GM18951 (cell line): ENCODE results near the gene DNAH17.

Source experiments
- POLR2A ChIP-seq: IDR thresholded peaks from 4 replicates; pipeline ENCODE4 v1.6.1; 2011; ENCODE audit warnings: mild to moderate bottlenecking; ENCODE audit not compliant: insufficient read length, insufficient read depth; ENCODE audit errors: extremely low read depth
- in situ Hi-C: fragments of 300-500 bp; cut with MboI; formaldehyde crosslinking; loops from one replicate; pipeline ENCODE4 v1.12.0; 2022; ENCODE audit warnings: low sequenced_read_pairs, mixed read lengths, inconsistent platforms; ENCODE audit not compliant: unreplicated experiment

DNAH17 gene

DNA sequence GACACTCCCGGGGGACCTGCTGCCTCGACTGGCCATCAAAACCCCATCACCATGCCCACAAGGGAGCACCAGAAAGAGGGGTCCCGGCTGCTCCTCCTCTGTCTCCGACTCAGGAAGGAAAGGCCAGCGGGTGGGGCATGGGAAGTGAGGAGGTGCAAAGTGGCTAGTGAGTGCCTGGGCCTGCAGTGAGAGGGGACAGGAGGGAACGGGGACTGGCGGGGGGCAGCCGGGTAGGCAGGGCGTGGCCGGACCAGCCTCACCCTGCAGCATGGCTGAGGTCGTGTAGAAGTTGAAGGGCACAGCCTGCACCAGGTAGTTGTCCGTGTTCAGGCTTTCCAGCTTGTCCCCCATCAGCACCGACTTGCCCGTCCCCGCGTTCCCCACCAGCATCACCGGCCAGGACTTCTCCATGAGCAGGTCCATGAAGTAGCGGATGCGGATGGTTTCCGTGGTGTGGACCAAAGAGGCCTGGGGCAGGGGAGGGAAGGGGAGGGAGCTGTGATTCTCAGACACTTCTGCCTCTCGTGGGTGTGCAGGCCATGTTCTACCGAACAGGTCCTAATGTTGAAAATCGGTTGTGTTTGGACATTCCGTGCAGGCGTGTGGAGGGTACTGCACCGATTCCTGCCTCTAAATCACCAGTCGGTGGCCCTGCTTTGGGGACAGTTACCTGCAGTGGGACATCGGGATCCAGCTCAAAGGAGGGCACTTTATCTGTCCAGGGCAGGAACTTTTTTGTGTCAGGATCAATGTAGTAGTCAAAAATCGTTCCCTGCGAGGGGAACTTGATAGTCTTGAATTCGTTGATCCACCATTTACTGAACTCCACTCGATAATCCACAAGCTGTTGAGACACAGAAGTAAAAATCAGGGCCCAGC is 91.7 kb downstream of the DNAH17 start:
- in situ Hi-C loops = no loop called here
- no peak for TF ChIP-seq POLR2A

DNA sequence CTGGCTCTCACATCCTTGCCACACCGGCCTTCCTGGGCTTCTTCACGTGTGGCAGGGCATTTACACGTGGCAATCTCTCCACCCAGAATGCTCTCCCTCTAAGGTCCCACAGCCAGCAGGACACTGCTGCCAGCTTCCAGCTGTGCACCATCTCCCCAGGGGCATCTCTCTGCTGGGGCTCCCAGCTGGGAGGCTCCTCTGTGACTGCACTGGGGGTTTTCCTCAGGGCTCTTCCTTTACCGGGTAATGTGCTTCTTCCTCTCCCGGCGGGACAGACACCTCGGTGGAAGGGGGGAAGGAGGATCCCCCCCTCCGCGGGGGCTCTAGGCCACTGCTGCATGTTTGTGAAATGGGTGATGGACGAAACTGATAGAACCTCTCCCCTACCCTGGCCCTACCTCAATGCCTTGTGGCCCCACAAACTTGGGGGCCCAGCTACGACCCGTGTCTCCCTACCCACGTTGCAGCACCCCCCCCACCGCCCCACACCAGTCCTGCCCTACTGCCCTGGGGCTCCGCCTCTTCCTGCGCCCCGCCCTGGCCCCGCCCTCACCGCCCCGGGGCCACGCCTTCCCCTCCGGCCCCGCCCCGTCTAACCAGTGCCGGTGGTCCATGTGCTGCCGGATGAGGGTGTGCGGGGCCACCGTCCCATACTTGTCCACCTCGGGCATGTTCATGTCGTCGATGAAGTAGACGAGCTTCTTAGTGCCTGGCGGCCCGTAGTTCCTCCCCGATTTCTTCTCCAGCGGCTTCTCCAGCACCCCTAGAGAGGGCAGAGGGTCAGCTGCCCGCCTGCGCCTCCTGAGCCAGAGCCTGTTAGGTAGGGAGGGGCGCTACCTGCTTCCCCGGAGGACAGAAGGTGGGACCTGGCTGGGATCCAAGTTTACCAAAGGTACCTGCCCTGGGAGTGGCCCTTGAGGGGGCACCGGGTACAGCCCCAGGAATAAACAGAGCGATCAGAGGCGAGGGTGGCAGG is 92.6 kb downstream of the DNAH17 start:
- peak; percentile 57 for TF ChIP-seq POLR2A
- in situ Hi-C loops = no loop called here

DNA sequence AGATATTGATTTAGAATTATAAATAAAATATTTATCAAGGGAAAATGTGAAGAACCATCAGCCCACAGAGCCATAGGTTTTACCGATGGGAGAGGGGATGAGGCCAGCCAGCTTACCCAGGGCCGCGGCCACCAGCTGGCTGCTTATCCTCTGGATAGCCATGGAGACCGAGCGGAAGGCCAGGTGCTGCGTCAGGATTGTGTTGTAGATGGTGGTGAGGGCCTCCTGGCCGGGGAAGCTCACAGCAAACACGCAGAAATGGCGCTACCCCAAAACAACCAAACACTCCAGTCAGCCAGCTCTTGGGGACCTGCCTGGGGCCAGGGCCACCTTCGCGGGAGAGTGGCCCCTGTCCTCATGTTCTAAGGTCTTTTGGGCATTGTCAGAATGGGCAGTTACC is 97.8 kb downstream of the DNAH17 start:
- in situ Hi-C loops = no loop called here

DNA sequence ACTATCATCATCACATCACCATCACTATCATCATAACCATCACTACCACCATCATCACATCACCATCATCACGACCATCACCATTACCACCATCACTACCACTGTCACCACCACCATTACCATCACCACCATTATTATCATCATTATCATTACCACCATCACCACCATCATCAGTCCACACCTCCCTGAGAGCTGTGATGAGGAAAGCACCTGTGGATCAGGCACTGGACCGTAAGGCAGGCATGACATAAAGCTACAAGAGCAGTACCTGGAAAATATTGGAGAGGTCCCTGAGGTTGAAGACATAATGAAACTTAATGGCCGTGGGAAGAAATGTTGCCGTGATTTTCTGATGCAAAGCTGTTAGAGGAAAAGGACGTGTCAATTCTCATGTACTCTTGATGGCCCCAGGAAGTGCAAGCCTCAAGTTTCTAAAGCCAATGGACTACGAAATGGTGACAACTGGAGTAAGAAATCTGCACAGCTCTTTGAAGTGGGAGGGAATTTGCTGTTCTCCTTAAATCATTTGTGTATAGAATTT is 98.4 kb downstream of the DNAH17 start:
- TF ChIP-seq POLR2A = no peak
- in situ Hi-C loops = no loop called here

More for the DNA sequence above, 97.8 kb downstream of the DNAH17 start:
- TF ChIP-seq POLR2A = no peak

DNA sequence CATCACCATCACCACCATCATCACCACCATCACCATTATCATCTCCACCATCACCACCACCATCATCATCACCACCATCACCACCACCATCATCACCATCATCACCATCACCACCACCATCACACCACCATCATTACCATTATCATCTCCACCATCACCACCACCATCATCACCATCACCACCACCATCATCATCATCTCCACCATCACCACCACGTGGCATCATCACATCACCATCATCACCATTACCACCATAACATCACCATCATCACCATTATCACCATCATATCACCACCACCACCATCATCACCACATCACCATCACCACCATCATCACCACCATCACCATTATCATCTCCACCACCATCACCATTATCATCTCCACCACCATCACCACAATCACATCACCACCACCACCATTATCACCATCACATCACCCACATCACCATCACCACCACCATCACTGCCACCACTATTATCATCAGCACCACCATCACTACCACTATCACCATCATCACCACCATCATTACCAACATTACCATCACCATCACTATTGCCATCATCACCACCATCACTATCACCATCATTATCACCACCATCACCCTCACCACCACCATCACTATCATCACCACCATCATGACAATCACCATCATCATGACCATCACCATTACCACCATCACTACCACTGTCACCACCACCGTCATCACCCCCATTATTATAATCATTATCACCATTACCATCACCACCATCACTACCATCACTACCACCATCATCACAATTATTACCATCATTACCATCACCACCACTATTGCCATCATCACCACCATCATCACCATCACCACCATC is 99.1 kb downstream of the DNAH17 start:
- no peak for TF ChIP-seq POLR2A
- in situ Hi-C loops = no loop called here

DNA sequence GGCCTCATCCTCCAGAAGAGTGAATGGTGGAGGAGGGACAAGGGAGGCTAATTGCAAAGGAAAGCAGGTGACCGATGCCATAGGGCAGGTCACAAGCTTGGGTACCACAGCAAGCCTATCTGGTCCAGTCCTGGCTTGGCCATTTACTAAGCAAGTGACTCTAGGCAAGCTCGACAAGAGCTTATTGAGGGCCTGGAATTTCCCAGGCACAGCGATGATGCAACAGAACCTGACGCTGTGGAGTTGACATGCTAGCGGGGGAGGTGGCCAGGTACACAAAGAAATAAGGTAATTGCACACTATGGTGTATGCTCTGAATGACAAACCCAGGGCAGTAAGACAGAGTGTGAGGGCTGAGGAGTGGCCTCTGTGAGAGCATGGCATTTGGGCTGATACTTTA is 100.2 kb downstream of the DNAH17 start:
- in situ Hi-C loops = no loop called here
- no peak for TF ChIP-seq POLR2A

DNA sequence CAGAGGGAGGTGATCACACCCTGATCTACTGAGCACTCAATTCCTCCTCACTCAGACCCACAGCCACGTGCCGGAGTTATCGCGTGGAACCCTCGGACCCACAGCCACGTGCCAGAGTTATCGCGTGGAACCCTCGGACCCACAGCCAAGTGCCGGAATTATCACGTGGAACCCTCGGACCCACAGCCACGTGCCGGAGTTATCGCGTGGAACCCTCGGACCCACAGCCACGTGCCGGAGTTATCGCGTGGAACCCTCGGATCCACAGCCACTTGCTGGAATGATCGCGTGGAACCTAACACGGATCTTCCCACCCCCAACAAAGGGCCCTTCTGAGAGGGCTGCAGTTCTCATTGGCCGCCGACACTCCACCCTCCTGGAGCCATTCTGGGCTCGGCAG is 101.0 kb downstream of the DNAH17 start:
- no peak for TF ChIP-seq POLR2A
- in situ Hi-C loops = no loop called here

DNA sequence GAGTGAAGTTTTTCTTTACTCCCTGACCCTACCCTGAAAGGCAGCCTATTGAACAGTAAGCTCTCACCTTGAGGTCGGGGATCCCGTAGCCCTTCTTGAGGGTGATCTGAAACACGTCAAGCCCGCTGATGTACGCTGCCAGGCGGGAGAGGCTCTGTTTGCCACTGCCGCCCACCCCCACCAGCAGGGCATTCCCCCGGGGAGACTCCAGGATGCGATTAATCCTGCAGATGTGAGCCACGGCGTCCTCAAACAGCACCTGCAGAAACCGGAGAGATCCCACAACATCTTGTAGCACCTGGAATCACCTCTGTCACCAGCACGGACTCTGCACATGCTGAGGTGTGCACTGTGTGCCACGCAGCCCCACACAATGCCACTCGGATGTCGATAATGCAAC is 102.0 kb downstream of the DNAH17 start:
- in situ Hi-C loops = no loop called here

DNA sequence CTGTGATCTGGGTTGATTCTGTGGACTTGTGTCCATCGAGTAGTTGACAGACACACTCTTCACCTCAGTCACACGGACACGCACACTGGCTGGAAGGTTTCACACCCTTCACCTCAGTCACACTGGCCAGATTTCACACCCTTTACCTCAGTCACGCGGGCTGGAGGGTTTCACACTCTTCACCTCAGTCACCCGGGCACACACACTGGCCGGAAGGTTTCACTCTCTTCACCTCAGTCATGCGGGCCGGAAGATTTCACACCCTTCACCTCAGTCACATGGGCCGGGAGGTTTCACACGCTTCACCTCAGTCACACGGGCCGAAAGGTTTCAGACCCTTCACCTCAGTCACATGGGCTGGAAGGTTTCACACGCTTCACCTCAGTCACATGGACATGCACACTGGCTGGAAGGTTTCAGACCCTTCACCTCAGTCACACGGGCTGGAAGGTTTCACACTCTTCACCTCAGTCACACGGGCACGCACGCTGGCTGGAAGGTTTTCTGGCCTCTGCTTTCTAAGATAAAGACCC is 102.5 kb downstream of the DNAH17 start:
- TF ChIP-seq POLR2A = no peak
- in situ Hi-C loops = no loop called here

More for the DNA sequence above, 102.0 kb downstream of the DNAH17 start:
- no peak for TF ChIP-seq POLR2A

DNA sequence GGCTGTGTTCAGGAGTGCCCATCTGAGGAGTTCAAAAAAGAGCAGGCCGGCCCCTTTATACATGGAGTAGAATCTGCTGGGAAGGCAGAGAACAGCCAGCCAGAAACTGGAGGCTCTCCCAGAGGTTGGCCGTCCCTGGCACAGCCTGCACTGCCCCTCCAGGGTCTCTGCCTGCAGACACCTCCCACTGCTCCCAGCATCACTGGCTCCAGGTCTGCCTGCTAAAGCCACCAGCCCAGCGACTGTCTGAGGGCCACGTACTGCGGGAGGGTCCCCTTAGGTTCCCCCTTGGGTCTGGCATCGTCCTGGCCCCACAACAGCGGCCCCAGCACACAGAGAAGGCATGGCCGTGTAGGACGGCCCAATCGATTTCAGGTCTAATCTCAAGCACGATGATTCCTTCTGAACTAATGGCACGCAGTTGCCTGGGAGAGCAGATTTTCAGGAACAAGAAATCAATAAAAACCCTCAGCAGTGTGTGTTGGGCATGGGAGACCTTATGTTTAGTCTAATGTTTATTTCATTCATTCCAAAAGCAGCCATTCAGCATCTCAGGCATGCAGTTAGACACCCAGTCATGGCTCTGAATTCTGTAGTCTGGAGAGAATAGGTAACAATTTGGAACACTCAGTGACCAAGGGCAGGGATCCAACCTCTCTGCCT is 103.1 kb downstream of the DNAH17 start:
- no peak for TF ChIP-seq POLR2A
- in situ Hi-C loops = no loop called here

DNA sequence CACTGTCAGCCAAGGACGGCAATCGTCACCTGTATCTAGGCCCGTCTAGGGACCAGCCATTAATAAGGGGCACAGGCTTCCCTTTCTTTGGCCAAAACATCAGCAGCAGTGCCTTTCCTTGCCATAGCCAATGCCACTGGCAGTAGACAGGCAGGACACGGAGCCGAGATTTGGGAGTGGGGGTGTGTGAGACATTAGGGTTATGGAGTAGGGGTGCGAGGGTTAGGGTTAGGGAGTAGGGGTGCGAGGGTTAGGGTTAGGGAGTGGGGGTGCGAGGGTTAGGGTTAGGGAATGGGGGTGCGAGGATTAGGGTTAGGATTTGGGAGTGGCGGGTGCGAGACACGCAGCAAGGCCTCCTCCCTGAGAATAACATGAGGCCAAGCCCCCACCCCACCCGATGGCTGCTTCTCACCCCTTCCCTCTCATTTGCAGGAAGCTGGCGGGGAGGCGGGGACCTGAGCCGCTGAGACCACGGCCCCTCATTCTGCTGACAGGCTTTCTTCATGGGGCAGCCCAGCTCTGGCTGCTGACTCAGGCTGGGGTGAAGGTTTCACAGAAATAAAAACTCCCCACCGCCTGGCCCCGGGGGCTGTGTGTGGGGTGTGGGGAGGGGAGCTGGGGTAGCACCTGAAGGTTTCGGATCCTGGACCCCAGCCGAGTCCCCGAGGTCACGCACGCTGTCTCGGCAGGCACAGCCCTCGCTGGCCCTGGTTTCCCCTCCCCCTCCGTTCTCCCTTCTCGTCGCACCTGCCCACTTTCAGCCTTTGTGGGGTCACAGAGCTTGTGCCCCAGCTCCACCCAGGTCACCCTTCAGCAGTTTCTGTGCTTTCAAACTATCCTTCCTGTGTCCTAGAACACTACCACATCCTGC is 104.9 kb downstream of the DNAH17 start:
- in situ Hi-C loops = no loop called here
- TF ChIP-seq POLR2A = no peak
